BLaER1 (cell line): ENCODE measurements around the gene MLH3.
"Not testable (repeated sequence)": the region's sequence is repeated elsewhere in the genome, so short reads cannot be mapped to it uniquely, and the experiment has no call there.

Experiments
- H3K27ac ChIP-seq: shearing (Covaris generic); formaldehyde crosslinking; 2 replicates; pipeline ENCODE4 v1.8.1; 2022
- H3K27me3 ChIP-seq: shearing (Covaris generic); formaldehyde crosslinking; 2 replicates; pipeline ENCODE4 v1.8.1; 2022
- H3K36me3 ChIP-seq: shearing (Covaris generic); formaldehyde crosslinking; 2 replicates; pipeline ENCODE4 v1.8.1; 2022
- H3K4me1 ChIP-seq: shearing (Covaris generic); formaldehyde crosslinking; 2 replicates; pipeline ENCODE4 v1.8.1; 2022
- H3K4me2 ChIP-seq: shearing (Covaris generic); formaldehyde crosslinking; 2 replicates; pipeline ENCODE4 v1.8.1; 2022
- H3K4me3 ChIP-seq: shearing (Covaris generic); formaldehyde crosslinking; 2 replicates; pipeline ENCODE4 v1.8.1; 2022
- H3K9ac ChIP-seq: shearing (Covaris generic); formaldehyde crosslinking; 2 replicates; pipeline ENCODE4 v1.8.1; 2022
- H3K9me3 ChIP-seq: shearing (Covaris generic); formaldehyde crosslinking; 2 replicates; pipeline ENCODE4 v1.8.1; 2022
- H4K20me1 ChIP-seq: shearing (Covaris generic); formaldehyde crosslinking; 2 replicates; pipeline ENCODE4 v1.8.1; 2022
- Cebpa-rat ChIP-seq: shearing (Covaris generic); IDR thresholded peaks from 2 replicates; pipeline ENCODE4 v1.8.1; 2022

MLH3 gene

DNA sequence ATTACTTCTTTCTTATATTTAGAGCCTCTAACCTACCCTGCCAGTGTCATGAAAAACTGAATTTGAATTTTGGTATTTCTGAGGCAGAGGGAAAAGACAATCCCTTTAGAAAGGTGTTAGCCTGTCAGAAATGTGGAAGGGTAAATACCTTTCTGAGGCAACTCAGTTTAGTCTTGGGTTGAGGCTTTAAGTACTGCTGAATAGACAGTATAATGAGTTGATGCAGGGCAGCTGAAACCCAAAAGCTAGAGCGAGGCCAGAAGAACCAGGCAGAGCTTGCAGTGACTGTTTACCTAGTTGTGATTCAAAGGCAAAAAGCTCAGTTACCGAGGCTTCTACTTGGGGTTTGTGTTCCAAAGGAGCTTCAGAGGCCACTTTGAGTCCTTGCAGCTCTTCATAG lies 36.9 kb upstream of the MLH3 start:
- no peak overlapping the region for H3K4me2 ChIP-seq
- no peak overlapping the region for H3K27ac ChIP-seq
- no peaks in the 10 kb centered on the region for H4K20me1 ChIP-seq
- no peaks in the 10 kb centered on the region for H3K4me1 ChIP-seq
- no peak overlapping the region for H3K4me3 ChIP-seq
- no peak for TF ChIP-seq Cebpa-rat
- no peak overlapping the region for H3K9ac ChIP-seq
- H3K9me3 ChIP-seq, result no peaks in the 10 kb centered on the region
- no peaks in the 10 kb centered on the region for H3K27me3 ChIP-seq
- H3K36me3 ChIP-seq, result peaks cover 92% of the 10 kb centered on the region

DNA sequence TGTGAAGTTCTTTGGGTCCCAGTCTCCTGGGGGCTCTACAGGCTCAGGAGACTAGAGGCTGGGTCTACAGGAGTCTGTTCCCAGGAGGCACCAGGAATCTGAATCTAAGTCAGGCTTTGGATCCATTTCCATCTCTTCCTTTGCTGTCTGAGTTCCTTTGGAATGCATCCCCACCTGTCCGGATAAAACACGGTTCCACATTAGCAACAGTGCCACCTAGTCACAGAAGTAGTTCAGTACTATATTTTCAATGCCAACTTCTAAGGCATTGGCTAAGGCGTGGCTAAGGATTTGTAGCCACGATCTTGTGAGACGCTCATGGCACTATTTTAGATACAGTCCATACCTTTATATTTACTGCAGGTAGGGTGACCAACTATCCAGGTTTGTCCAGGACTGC lies 33.2 kb upstream of the MLH3 start:
- TF ChIP-seq Cebpa-rat, result no peak
- no peaks in the 10 kb centered on the region for H4K20me1 ChIP-seq
- H3K36me3 ChIP-seq, result peaks cover 82% of the 10 kb centered on the region
- no peak overlapping the region for H3K9ac ChIP-seq
- H3K27me3 ChIP-seq, result no peaks in the 10 kb centered on the region
- no peaks in the 10 kb centered on the region for H3K9me3 ChIP-seq
- no peaks in the 10 kb centered on the region for H3K4me1 ChIP-seq
- no peak overlapping the region for H3K4me2 ChIP-seq
- no peak overlapping the region for H3K27ac ChIP-seq
- no peak overlapping the region for H3K4me3 ChIP-seq

GRCh38 chr14:75083271-75083670 lies 32.0 kb upstream of the MLH3 start:
- H3K4me1 ChIP-seq, result no peaks in the 10 kb centered on the region
- no peak overlapping the region for H3K4me3 ChIP-seq
- peaks cover 73% of the 10 kb centered on the region for H3K36me3 ChIP-seq
- no peak overlapping the region for H3K4me2 ChIP-seq
- no peak for TF ChIP-seq Cebpa-rat
- H3K27me3 ChIP-seq, result no peaks in the 10 kb centered on the region
- H4K20me1 ChIP-seq, result no peaks in the 10 kb centered on the region
- no peaks in the 10 kb centered on the region for H3K9me3 ChIP-seq
- no peak overlapping the region for H3K9ac ChIP-seq
- H3K27ac ChIP-seq, result no peak overlapping the region

DNA sequence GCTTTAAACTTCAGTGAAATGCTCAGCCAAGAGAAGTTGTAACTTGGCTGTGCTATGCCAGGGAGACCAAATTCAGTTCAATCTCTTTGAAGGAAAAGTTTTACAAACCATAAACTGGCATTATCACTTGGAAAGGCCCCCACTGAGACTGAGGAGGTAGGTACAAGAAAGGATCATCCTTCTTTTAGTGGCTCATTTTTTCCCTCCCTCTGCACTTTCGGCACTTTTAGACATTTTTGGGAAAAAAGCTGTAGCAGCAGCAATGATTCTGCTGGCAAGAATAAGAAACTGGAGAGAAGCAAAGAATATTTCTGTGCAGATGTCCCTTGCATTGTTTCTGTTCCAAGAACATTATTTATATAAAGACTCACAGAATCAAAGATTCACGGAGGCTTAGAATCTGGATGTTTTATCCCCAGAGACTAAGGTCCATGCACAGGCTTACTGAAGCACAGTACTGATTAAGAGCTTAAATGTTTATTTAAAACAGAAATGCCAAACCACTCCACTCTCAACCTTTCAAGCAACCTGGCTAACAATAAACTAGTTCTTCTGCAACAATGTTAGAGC lies 30.5 kb upstream of the MLH3 start:
- Histone ChIP-seq H3K4me2 (no peak overlapping the region), H3K27ac (no peak overlapping the region), H3K36me3 (peaks cover 58% of the 10 kb centered on the region), H3K4me1 (no peaks in the 10 kb centered on the region), H4K20me1 (no peaks in the 10 kb centered on the region), H3K9ac (no peak overlapping the region), H3K27me3 (no peaks in the 10 kb centered on the region), H3K4me3 (no peak overlapping the region), H3K9me3 (no peaks in the 10 kb centered on the region)
- no peak for TF ChIP-seq Cebpa-rat

- no peak overlapping the region for H3K4me2 ChIP-seq
- no peak for TF ChIP-seq Cebpa-rat
- no peaks in the 10 kb centered on the region for H3K4me1 ChIP-seq
- H3K9me3 ChIP-seq, result no peaks in the 10 kb centered on the region
- H3K27ac ChIP-seq, result no peak overlapping the region
- H3K36me3 ChIP-seq, result peaks cover 36% of the 10 kb centered on the region
- no peak overlapping the region for H3K9ac ChIP-seq
- H4K20me1 ChIP-seq, result no peaks in the 10 kb centered on the region
- no peaks in the 10 kb centered on the region for H3K27me3 ChIP-seq
- H3K4me3 ChIP-seq, result no peak overlapping the region
These were observed 28.3 kb upstream of the MLH3 start for GRCh38 chr14:75079521-75079920.

DNA sequence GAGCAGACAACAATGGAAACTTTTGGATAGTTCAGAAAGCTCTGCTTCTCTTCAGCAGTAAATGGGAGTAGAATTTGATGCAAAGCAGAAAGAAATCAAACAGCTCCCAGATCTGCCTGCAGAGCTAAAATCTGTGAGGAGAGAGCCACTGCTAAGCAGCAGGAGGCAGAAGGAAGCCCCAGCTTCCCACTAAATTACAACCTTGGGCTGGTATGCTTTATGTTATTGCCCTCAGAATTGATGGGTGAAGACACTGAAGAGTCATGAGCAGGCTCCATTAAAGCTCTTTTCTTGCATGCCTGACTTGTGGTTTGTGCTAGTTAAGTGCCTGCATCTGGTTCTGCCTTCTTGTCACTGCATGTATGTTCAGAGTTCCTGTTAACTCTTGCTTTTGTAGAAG lies 26.5 kb upstream of the MLH3 start:
- TF ChIP-seq Cebpa-rat, result no peak
- Histone ChIP-seq H3K27ac (no peak overlapping the region), H3K4me1 (peaks cover 8% of the 10 kb centered on the region), H3K27me3 (no peaks in the 10 kb centered on the region), H3K36me3 (peaks cover 19% of the 10 kb centered on the region), H3K4me2 (no peak overlapping the region), H3K9ac (no peak overlapping the region), H3K9me3 (no peaks in the 10 kb centered on the region), H3K4me3 (no peak overlapping the region), H4K20me1 (no peaks in the 10 kb centered on the region)

GRCh38 chr14:75070383-75070782 lies 19.1 kb upstream of the MLH3 start:
- H3K27ac ChIP-seq, result no peak overlapping the region
- H3K4me3 ChIP-seq, result no peak overlapping the region
- H3K4me1 ChIP-seq, result peaks cover 22% of the 10 kb centered on the region
- H3K27me3 ChIP-seq, result peaks cover 28% of the 10 kb centered on the region
- no peak overlapping the region for H3K4me2 ChIP-seq
- TF ChIP-seq Cebpa-rat, result no peak
- H3K36me3 ChIP-seq, result no peaks in the 10 kb centered on the region
- no peaks in the 10 kb centered on the region for H4K20me1 ChIP-seq
- H3K9me3 ChIP-seq, result no peaks in the 10 kb centered on the region
- no peak overlapping the region for H3K9ac ChIP-seq

- peaks cover 22% of the 10 kb centered on the region for H3K4me1 ChIP-seq
- H3K9me3 ChIP-seq, result no peaks in the 10 kb centered on the region
- H3K9ac ChIP-seq, result no peak overlapping the region
- TF ChIP-seq Cebpa-rat, result no peak
- H3K36me3 ChIP-seq, result no peaks in the 10 kb centered on the region
- H3K27ac ChIP-seq, result no peak overlapping the region
- H3K4me3 ChIP-seq, result peak overlapping the region; percentile 61
- H4K20me1 ChIP-seq, result no peaks in the 10 kb centered on the region
- H3K4me2 ChIP-seq, result peak overlapping the region; percentile 75; the same call in 1 of the 2 replicates
- H3K27me3 ChIP-seq, result peaks cover 28% of the 10 kb centered on the region
These were observed 18.5 kb upstream of the MLH3 start for GRCh38 chr14:75069811-75070145.

- H3K27me3 ChIP-seq, result peaks cover 28% of the 10 kb centered on the region
- peak within 1 kb of the TSS; percentile 75 for H3K4me2 ChIP-seq
- H3K9ac ChIP-seq, result peak within 1 kb of the TSS; percentile 42; the same call in 1 of the 2 replicates
- no peaks in the 10 kb centered on the region for H3K36me3 ChIP-seq
- TF ChIP-seq Cebpa-rat, result no peak
- no peaks in the 10 kb centered on the region for H3K9me3 ChIP-seq
- peaks cover 25% of the 10 kb centered on the region for H3K4me1 ChIP-seq
- H3K27ac ChIP-seq, result no peak within 1 kb of the TSS
- H4K20me1 ChIP-seq, result no peaks in the 10 kb centered on the region
- H3K4me3 ChIP-seq, result peak within 1 kb of the TSS; percentile 61
These were observed 18.0 kb upstream of the MLH3 start, which contains the start of gene ZC2HC1C for GRCh38 chr14:75069121-75069810. Gene ZC2HC1C (plus strand): TSS chr14:75069641. CDS start chr14:75070574, 933 bp downstream.

- Histone ChIP-seq H3K4me2 (peak overlapping the region; percentile 75), H4K20me1 (no peaks in the 10 kb centered on the region), H3K9me3 (no peaks in the 10 kb centered on the region), H3K27ac (no peak overlapping the region), H3K36me3 (no peaks in the 10 kb centered on the region), H3K4me1 (peaks cover 26% of the 10 kb centered on the region), H3K9ac (peak overlapping the region; percentile 42; the same call in 1 of the 2 replicates), H3K4me3 (peak overlapping the region; percentile 61), H3K27me3 (peaks cover 28% of the 10 kb centered on the region)
- no peak for TF ChIP-seq Cebpa-rat
These were observed 17.2 kb upstream of the MLH3 start for GRCh38 chr14:75068294-75069120.

- H3K9ac ChIP-seq, H3K4me2 ChIP-seq, H3K36me3 ChIP-seq, H4K20me1 ChIP-seq, H3K9me3 ChIP-seq, H3K27ac ChIP-seq, H3K4me3 ChIP-seq: not testable (repeated sequence)
- Histone ChIP-seq H3K27me3 (peaks cover 28% of the 10 kb centered on the region), H3K4me1 (peaks cover 25% of the 10 kb centered on the region)
These were observed 16.5 kb upstream of the MLH3 start for GRCh38 chr14:75067765-75068164.
